ENCODE results near the gene HDAC9. TPM values are rescaled to one million over a fixed set of nuclear protein-coding genes. Genes with fewer than 3 reads are reported as not detected.

Gene HDAC9
- total RNA-seq, 1 experiment from 2014 or later: 7.7 TPM

DNA sequence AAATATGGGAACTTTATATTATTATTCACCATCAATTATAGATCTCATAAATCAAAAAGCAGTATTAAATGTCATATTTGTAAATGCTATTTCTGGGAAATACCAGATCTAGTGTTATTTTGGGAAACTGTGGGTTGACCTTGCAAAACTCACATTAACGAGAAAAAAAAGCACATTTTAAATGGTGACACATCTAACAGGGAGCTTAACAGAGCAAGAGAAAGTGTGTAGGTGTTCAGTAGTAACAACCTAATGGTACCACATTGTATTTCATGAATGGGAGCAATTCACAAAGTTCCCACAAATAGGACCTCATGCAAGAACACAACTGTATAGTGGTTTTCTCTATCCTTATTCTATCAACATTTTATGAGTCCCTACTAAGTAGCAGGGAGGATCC, 26.2 kb upstream of the HDAC9 start:
- Histone ChIP-seq H3K9me3 (ENCODE audit: control insufficient read depth, low read depth, low read length) (no peaks in the 10 kb centered on the region), H3K23me2 (ENCODE audit: insufficient read length, low read depth, low read length, poor library complexity, severe bottlenecking) (no peaks in the 10 kb centered on the region), H3K27ac (ENCODE audit: insufficient read length, low read depth, low read length) (no peak overlapping the region), H2BK120ac (ENCODE audit: low read depth, low read length, poor library complexity, severe bottlenecking) (no peak overlapping the region), H4K20me1 (ENCODE audit: control insufficient read depth, insufficient read depth, insufficient read length) (no peaks in the 10 kb centered on the region), H3K18ac (ENCODE audit: insufficient read length, low read depth, low read length) (no peak overlapping the region), H3K14ac (ENCODE audit: insufficient read depth, low read length) (no peak overlapping the region), H2AK5ac (ENCODE audit: insufficient read length, low read length) (no peak overlapping the region), H4K91ac (ENCODE audit: insufficient read length, low read depth, low read length) (no peak overlapping the region), H3K4ac (ENCODE audit: low read depth, low read length) (no peak overlapping the region), H2BK20ac (ENCODE audit: low read depth, low read length, poor library complexity, severe bottlenecking) (no peak overlapping the region), H3T11ph (ENCODE audit: low read length) (no peak overlapping the region), H3K79me1 (ENCODE audit: insufficient read depth, low read depth, low read length, poor library complexity, severe bottlenecking) (no peaks in the 10 kb centered on the region), H2AFZ (ENCODE audit: low read length) (no peak overlapping the region), H4K5ac (ENCODE audit: insufficient read length, low read depth, low read length) (no peak overlapping the region), H3K4me2 (ENCODE audit: insufficient read depth, insufficient read length, low read length) (no peak overlapping the region), H4K8ac (replicated peaks; ENCODE audit: insufficient read length, low read depth, low read length) (no peak overlapping the region), H3K27me3 (ENCODE audit: insufficient read depth, low read length) (no peaks in the 10 kb centered on the region), H3K4me1 (ENCODE audit: insufficient read depth, low read length) (no peaks in the 10 kb centered on the region), H2BK15ac (ENCODE audit: low read depth, low read length) (no peak overlapping the region), H2BK5ac (ENCODE audit: insufficient read length, low read length) (no peak overlapping the region), H3K56ac (ENCODE audit: insufficient read length, low read depth, low read length) (no peak overlapping the region), H2BK12ac (ENCODE audit: insufficient read length, low read depth, low read length) (no peak overlapping the region), H3K23ac (ENCODE audit: insufficient read length, low read depth, low read length) (no peak overlapping the region), H3K79me2 (ENCODE audit: insufficient read depth, low read length) (no peaks in the 10 kb centered on the region), H3K9ac (ENCODE audit: extremely low read depth, insufficient read length, low read length) (no peak overlapping the region)
- Mint-ChIP-seq H3K4me1 (no peaks in the 10 kb centered on the region; a peak in 1 of 4 replicates), H3K36me3 (ENCODE audit: insufficient read depth in 1 of 3, low read depth in 3 of 3) (no peaks in the 10 kb centered on the region), H3K27ac (no peak overlapping the region), H3K9me3 (no peaks in the 10 kb centered on the region), H3K27me3 (ENCODE audit: low read depth) (no peaks in the 10 kb centered on the region), H3K4me3 (no peak overlapping the region)
- no CpG with 5 or more reads among the region's 1 CpG for WGBS (ENCODE audit: extremely low coverage, insufficient read length, low lambda C conversion rate)
- DNase-seq: no peak
- TF ChIP-seq, protein P1, sequence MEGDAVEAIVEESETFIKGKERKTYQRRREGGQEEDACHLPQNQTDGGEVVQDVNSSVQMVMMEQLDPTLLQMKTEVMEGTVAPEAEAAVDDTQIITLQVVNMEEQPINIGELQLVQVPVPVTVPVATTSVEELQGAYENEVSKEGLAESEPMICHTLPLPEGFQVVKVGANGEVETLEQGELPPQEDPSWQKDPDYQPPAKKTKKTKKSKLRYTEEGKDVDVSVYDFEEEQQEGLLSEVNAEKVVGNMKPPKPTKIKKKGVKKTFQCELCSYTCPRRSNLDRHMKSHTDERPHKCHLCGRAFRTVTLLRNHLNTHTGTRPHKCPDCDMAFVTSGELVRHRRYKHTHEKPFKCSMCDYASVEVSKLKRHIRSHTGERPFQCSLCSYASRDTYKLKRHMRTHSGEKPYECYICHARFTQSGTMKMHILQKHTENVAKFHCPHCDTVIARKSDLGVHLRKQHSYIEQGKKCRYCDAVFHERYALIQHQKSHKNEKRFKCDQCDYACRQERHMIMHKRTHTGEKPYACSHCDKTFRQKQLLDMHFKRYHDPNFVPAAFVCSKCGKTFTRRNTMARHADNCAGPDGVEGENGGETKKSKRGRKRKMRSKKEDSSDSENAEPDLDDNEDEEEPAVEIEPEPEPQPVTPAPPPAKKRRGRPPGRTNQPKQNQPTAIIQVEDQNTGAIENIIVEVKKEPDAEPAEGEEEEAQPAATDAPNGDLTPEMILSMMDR (conservative IDR thresholded peaks at IDR 0.05): no peak

Measured in H9 (cell line).